GM21360 (cell line): ENCODE data around the gene HDAC10.

ENCODE experiments used
- ATAC-seq: cut with Tn5 transposase; IDR thresholded peaks from one replicate; pipeline ENCODE4 v1.9.1; 2021; ENCODE audit warnings: mild to moderate bottlenecking, moderate library complexity; ENCODE audit not compliant: unreplicated experiment

Gene HDAC10

GRCh38 chr22:50270666-50271394 lies 19.8 kb upstream of the HDAC10 start:
- ATAC-seq, result no peak

- no peak for ATAC-seq
Observed at GRCh38 chr22:50269970-50270665, 19.1 kb upstream of the HDAC10 start, which contains the start of gene MAPK11. TSS of gene MAPK11 (minus strand) at chr22:50270380. CDS start at chr22:50270292, 88 bp downstream.

- ATAC-seq, result no peak
Observed at GRCh38 chr22:50269573-50269969, 18.5 kb upstream of the HDAC10 start.

- no peak for ATAC-seq
Observed at GRCh38 chr22:50268655-50269113, 17.6 kb upstream of the HDAC10 start.

- ATAC-seq, result no peak
Observed at GRCh38 chr22:50267591-50268390, 16.7 kb upstream of the HDAC10 start.

- no peak for ATAC-seq
Observed at GRCh38 chr22:50266994-50267393, 15.9 kb upstream of the HDAC10 start.

GRCh38 chr22:50264946-50265669 lies 14.0 kb upstream of the HDAC10 start:
- no peak for ATAC-seq

- no peak for ATAC-seq
Observed at GRCh38 chr22:50264104-50264745, 13.2 kb upstream of the HDAC10 start.

- no peak for ATAC-seq
Observed at GRCh38 chr22:50262973-50263617, 12.0 kb upstream of the HDAC10 start.

GRCh38 chr22:50262460-50262911 lies 11.4 kb upstream of the HDAC10 start:
- ATAC-seq, result no peak

- ATAC-seq, result no peak
Observed at GRCh38 chr22:50261615-50262459, 10.8 kb upstream of the HDAC10 start, which contains the start of gene MAPK12. TSS of gene MAPK12 (minus strand) at chr22:50261683. CDS start at chr22:50261509, 174 bp downstream.

- no peak for ATAC-seq
Observed at GRCh38 chr22:50260801-50261614, 9.9 kb upstream of the HDAC10 start.

- ATAC-seq, result no peak
Observed at GRCh38 chr22:50260434-50260800, 9.4 kb upstream of the HDAC10 start.

GRCh38 chr22:50259302-50259701 lies 8.2 kb upstream of the HDAC10 start:
- ATAC-seq, result no peak

GRCh38 chr22:50258361-50259292 lies 7.6 kb upstream of the HDAC10 start:
- ATAC-seq, result no peak

- no peak for ATAC-seq
Observed at GRCh38 chr22:50257451-50258360, 6.6 kb upstream of the HDAC10 start.
